DLD1 (cell line): Measurements from ENCODE around the gene HIRA.

Source experiments
- in situ Hi-C: cut with HindIII; loops from 2 replicates; pipeline ENCODE4 v1.10.0; 2017; ENCODE audit warnings: low sequenced_read_pairs

The HIRA gene

GRCh38 chr22:19464546-19464945 is 33.0 kb upstream of the HIRA start:
- in situ Hi-C loops, result loop anchor here (10.0 kb wide), 1 partner anchor 70 kb away; no protein-coding TSS in a partner anchor

GRCh38 chr22:19463491-19464469 is 32.2 kb upstream of the HIRA start:
- in situ Hi-C loops, result loop anchor here (10.0 kb wide), 1 partner anchor 69 kb away; no protein-coding TSS in a partner anchor

GRCh38 chr22:19463008-19463407 is 31.5 kb upstream of the HIRA start:
- in situ Hi-C loops, result loop anchor here (10.0 kb wide), 1 partner anchor 68 kb away; no protein-coding TSS in a partner anchor

GRCh38 chr22:19461506-19461905 is 30.0 kb upstream of the HIRA start:
- in situ Hi-C loops, result loop anchor here (10.0 kb wide), 1 partner anchor 67 kb away; no protein-coding TSS in a partner anchor

GRCh38 chr22:19460036-19460435 is 28.5 kb upstream of the HIRA start:
- in situ Hi-C loops, result loop anchor here (10.0 kb wide), 1 partner anchor 65 kb away; no protein-coding TSS in a partner anchor

- in situ Hi-C loops, result no loop called here
Measured at GRCh38 chr22:19457828-19458428, 26.4 kb upstream of the HIRA start.

GRCh38 chr22:19456541-19456940 is 25.0 kb upstream of the HIRA start:
- in situ Hi-C loops, result no loop called here

GRCh38 chr22:19455585-19456370 is 24.2 kb upstream of the HIRA start:
- in situ Hi-C loops, result no loop called here

GRCh38 chr22:19455033-19455432 is 23.5 kb upstream of the HIRA start:
- in situ Hi-C loops, result no loop called here

GRCh38 chr22:19454156-19454555 is 22.6 kb upstream of the HIRA start:
- in situ Hi-C loops, result no loop called here

- in situ Hi-C loops, result no loop called here
Measured at GRCh38 chr22:19453718-19454117, 22.2 kb upstream of the HIRA start.

GRCh38 chr22:19451570-19451969 is 20.0 kb upstream of the HIRA start:
- in situ Hi-C loops, result no loop called here

- in situ Hi-C loops, result no loop called here
Measured at GRCh38 chr22:19450363-19451175, 19.0 kb upstream of the HIRA start.

- in situ Hi-C loops, result no loop called here
Measured at GRCh38 chr22:19449422-19449767, 17.9 kb upstream of the HIRA start.

- in situ Hi-C loops, result no loop called here
Measured at GRCh38 chr22:19448739-19449421, 17.3 kb upstream of the HIRA start.

GRCh38 chr22:19448076-19448607 is 16.6 kb upstream of the HIRA start:
- in situ Hi-C loops, result no loop called here

- in situ Hi-C loops, result no loop called here
Measured at GRCh38 chr22:19447330-19448075, 16.0 kb upstream of the HIRA start, which contains the start of gene C22orf39. Gene C22orf39 (minus strand): TSS chr22:19447711. CDS start chr22:19447688, 23 bp downstream.

- in situ Hi-C loops, result no loop called here
Measured at GRCh38 chr22:19446603-19447329, 15.2 kb upstream of the HIRA start.
